OCI-LY7 (cell line): ENCODE data around the gene CEACAM3. TPM values are rescaled to one million over a fixed set of nuclear protein-coding genes. Genes with fewer than 3 reads are reported as not detected.

Experiments used
- BruUV-seq: library from RNA; stranded (reverse); fragments of 400-500 nt; replicated peaks from 2 replicates; lab custom pipeline; 2021; lab: Mats Ljungman, UMichigan
- CTCF ChIA-PET: fragments of 300-600 bp; sonication (Branson Sonifier 250); formaldehyde crosslinking; loops from one replicate; lab custom pipeline; 2022; ENCODE audit warnings: antibody characterized with exemption; ENCODE audit not compliant: unreplicated experiment; lab: Charles Lee
- POLR2A ChIA-PET: fragments of 300-600 bp; sonication (Branson Sonifier 250); formaldehyde crosslinking; loops from one replicate; lab custom pipeline; 2022; ENCODE audit warnings: antibody characterized with exemption; lab: Charles Lee
- DNase-seq: peaks from one replicate; pipeline ENCODE4 v3.0.0-alpha.2; 2015; ENCODE audit warnings: low spot score
- H2AFZ ChIP-seq: fragments of 200-600 bp; sonication (generic), shearing (Covaris generic); 2 replicates; pipeline ENCODE4 v1.6.1; 2014; ENCODE audit warnings: mild to moderate bottlenecking, antibody characterized with exemption, low read length, moderate library complexity
- H3K27ac ChIP-seq: fragments of 200-600 bp; sonication (generic); 2 replicates; pipeline ENCODE4 v1.5.1; 2014; ENCODE audit warnings: mixed run types, low read depth, mild to moderate bottlenecking, moderate library complexity, low read length, inconsistent platforms; ENCODE audit not compliant: poor library complexity, severe bottlenecking
- H3K36me3 ChIP-seq: fragments of 200-600 bp; sonication (generic); 2 replicates; pipeline ENCODE4 v1.6.1; 2014; ENCODE audit warnings: mild to moderate bottlenecking, antibody characterized with exemption, low read length, moderate library complexity, mixed read lengths; ENCODE audit not compliant: insufficient read depth
- H3K4me1 ChIP-seq: fragments of 200-600 bp; sonication (generic); 2 replicates; pipeline ENCODE4 v1.5.1; 2014; ENCODE audit warnings: mild to moderate bottlenecking, low read length; ENCODE audit not compliant: insufficient read depth, poor library complexity, severe bottlenecking
- H3K4me2 ChIP-seq: fragments of 200-600 bp; sonication (generic); 2 replicates; pipeline ENCODE4 v1.6.1; 2014; ENCODE audit warnings: mild to moderate bottlenecking, low read length
- H3K4me3 ChIP-seq: fragments of 200-600 bp; sonication (generic); 2 replicates; pipeline ENCODE4 v1.5.1; 2014; ENCODE audit warnings: mild to moderate bottlenecking, low read depth, low read length; ENCODE audit not compliant: poor library complexity, severe bottlenecking
- H3K79me2 ChIP-seq: fragments of 200-600 bp; sonication (generic); 2 replicates; pipeline ENCODE4 v1.6.1; 2016; ENCODE audit warnings: low read depth, mild to moderate bottlenecking, low read length, moderate library complexity, mixed read lengths; ENCODE audit not compliant: insufficient read depth
- H3K9me2 ChIP-seq: fragments of 200-600 bp; sonication (generic); 2 replicates; pipeline ENCODE4 v1.6.1; 2016; ENCODE audit warnings: mild to moderate bottlenecking, low read length, mixed read lengths; ENCODE audit not compliant: insufficient read depth
- H3K9me3 ChIP-seq: fragments of 200-600 bp; sonication (generic); 2 replicates; pipeline ENCODE4 v1.6.1; 2014; ENCODE audit warnings: mild to moderate bottlenecking, mixed run types, low read length, mixed read lengths
- H4K20me1 ChIP-seq: fragments of 200-600 bp; sonication (generic); 2 replicates; pipeline ENCODE4 v1.6.1; 2014; ENCODE audit warnings: mild to moderate bottlenecking, antibody characterized with exemption, low read length, moderate library complexity, mixed read lengths; ENCODE audit not compliant: insufficient read depth
- EZH2phosphoT487 ChIP-seq: fragments of 200-600 bp; sonication (generic); IDR thresholded peaks from 2 replicates; pipeline ENCODE4 v1.6.1; 2018; ENCODE audit warnings: low read depth, borderline replicate concordance, mild to moderate bottlenecking, mixed run types, antibody characterized with exemption, low read length, moderate library complexity, mixed read lengths
- intact Hi-C: fragments of 100-400 bp; cut with micrococcal nuclease; formaldehyde crosslinking; loops from one replicate; pipeline ENCODE4 v1.10.0; 2022; ENCODE audit not compliant: unreplicated experiment
- total RNA-seq, 2 experiments: library from RNA; depleted of rRNA in 1 of 2; stranded (reverse); fragments of >200 nt in 1 of 2; shearing (Covaris generic) in 1 of 2; gene quantifications; 2 replicates each; pipeline ENCODE4 v1.2.3, GENCODE V29; 2014 to 2022
- TF ChIP-seq, protein P1 (sequence below): fragments of 200-600 bp; sonication (generic); conservative IDR thresholded peaks from 2 replicates; pipeline ENCODE4 v1.5.1; 2014; ENCODE audit warnings: mild to moderate bottlenecking, antibody characterized with exemption, low read length, moderate library complexity, mixed read lengths

CEACAM3 gene
- total RNA-seq, 2 experiments from 2014 or later = not detected

DNA sequence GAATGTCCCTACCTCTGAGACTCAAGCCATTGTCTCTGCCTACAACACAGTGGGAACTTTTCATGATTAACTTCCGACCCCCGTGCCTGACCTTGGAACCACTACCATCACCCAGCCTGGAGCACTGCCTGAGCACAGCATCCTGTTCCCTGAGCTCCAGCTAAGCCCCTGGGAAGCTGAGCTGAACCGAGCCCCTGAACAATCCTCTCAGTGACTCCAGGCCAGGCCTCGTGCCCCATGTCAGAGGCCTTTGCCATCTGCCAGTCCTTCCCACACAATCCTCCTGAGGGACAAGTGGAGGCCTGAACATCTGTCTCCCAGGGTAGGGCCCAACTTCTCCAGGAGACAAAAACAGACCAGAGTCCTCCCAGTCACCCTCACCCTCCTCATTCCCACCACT lies 17.5 kb downstream of the CEACAM3 start:
- Histone ChIP-seq H3K4me1 (peaks cover 15% of the 10 kb centered on the region), H3K79me2 (no peaks in the 10 kb centered on the region), H4K20me1 (no peaks in the 10 kb centered on the region), H3K9me3 (no peaks in the 10 kb centered on the region), H2AFZ (no peak overlapping the region), H3K27ac (no peak overlapping the region), H3K4me2 (no peak overlapping the region), H3K4me3 (no peak overlapping the region), H3K36me3 (no peaks in the 10 kb centered on the region), H3K9me2 (no peaks in the 10 kb centered on the region)
- CTCF ChIA-PET = no interaction called here
- no peak for TF ChIP-seq EZH2phosphoT487
- TF ChIP-seq, protein P1, sequence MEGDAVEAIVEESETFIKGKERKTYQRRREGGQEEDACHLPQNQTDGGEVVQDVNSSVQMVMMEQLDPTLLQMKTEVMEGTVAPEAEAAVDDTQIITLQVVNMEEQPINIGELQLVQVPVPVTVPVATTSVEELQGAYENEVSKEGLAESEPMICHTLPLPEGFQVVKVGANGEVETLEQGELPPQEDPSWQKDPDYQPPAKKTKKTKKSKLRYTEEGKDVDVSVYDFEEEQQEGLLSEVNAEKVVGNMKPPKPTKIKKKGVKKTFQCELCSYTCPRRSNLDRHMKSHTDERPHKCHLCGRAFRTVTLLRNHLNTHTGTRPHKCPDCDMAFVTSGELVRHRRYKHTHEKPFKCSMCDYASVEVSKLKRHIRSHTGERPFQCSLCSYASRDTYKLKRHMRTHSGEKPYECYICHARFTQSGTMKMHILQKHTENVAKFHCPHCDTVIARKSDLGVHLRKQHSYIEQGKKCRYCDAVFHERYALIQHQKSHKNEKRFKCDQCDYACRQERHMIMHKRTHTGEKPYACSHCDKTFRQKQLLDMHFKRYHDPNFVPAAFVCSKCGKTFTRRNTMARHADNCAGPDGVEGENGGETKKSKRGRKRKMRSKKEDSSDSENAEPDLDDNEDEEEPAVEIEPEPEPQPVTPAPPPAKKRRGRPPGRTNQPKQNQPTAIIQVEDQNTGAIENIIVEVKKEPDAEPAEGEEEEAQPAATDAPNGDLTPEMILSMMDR = no peak
- no TSS peak for BruUV-seq
- POLR2A ChIA-PET = no interaction called here
- intact Hi-C loops = no loop called here
- DNase-seq = no peak

- CTCF ChIA-PET = no interaction called here
- Histone ChIP-seq H3K4me3 (no peak overlapping the region), H3K36me3 (no peaks in the 10 kb centered on the region), H3K9me2 (no peaks in the 10 kb centered on the region), H3K27ac (no peak overlapping the region), H3K4me2 (no peak overlapping the region), H3K9me3 (no peaks in the 10 kb centered on the region), H3K4me1 (peaks cover 12% of the 10 kb centered on the region), H2AFZ (no peak overlapping the region), H3K79me2 (no peaks in the 10 kb centered on the region), H4K20me1 (no peaks in the 10 kb centered on the region)
- no peak for DNase-seq
- intact Hi-C loops = no loop called here
- no TSS peak for BruUV-seq
- POLR2A ChIA-PET = no interaction called here
- no peak for TF ChIP-seq EZH2phosphoT487
- TF ChIP-seq, protein P1 = no peak
Observed at GRCh38 chr19:41815301-41815700, 18.9 kb downstream of the CEACAM3 start.

DNA sequence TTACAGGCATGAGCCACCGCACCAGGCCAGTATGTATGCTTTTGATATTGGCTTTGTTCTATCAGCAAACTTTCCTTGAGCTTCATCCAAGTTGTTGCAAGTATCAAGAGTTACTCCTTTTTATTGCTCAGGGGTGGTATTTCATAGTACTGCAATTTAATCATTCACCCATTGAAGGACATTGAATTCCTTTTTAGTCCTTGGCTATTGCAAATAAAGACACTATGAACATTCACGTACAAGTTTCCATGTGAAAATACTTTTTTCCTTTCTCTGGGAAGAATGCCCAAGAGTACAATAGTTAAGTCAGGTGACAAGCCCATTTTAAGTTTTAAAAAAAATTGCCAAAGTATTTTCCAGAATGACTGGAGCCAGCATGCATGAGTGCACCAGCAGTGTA lies 20.4 kb downstream of the CEACAM3 start:
- H3K4me3 ChIP-seq = no peak overlapping the region
- no peak overlapping the region for H2AFZ ChIP-seq
- H3K36me3 ChIP-seq = no peaks in the 10 kb centered on the region
- no peaks in the 10 kb centered on the region for H3K9me2 ChIP-seq
- ChIA-PET CTCF (no interaction called here), POLR2A (no interaction called here)
- no peaks in the 10 kb centered on the region for H3K79me2 ChIP-seq
- no peak for DNase-seq
- intact Hi-C loops = no loop called here
- no peaks in the 10 kb centered on the region for H4K20me1 ChIP-seq
- H3K9me3 ChIP-seq = no peaks in the 10 kb centered on the region
- H3K4me2 ChIP-seq = no peak overlapping the region
- H3K27ac ChIP-seq = no peak overlapping the region
- peaks cover 5% of the 10 kb centered on the region for H3K4me1 ChIP-seq
- no peak for TF ChIP-seq EZH2phosphoT487
- TF ChIP-seq, protein P1 = no peak
- BruUV-seq = no TSS peak
